Epithelial cell of proximal tubule (primary cell): Measurements from ENCODE around the gene POLD2. TPM values are rescaled to one million over a fixed set of nuclear protein-coding genes. Genes with fewer than 3 reads are reported as not detected.

Experiments
- DNase-seq: peaks from one replicate; pipeline ENCODE4 v3.0.0-alpha.2; 2011; ENCODE audit warnings: low read depth
- H3K4me3 ChIP-seq: 2 replicates; pipeline ENCODE4 v1.5.1; 2011; ENCODE audit warnings: low read depth, mild to moderate bottlenecking, low read length
- total RNA-seq: library from RNA; depleted of rRNA; stranded (reverse); fragments of >200 nt; gene quantifications from 2 replicates; pipeline ENCODE4 v1.2.3, GENCODE V29; 2015
- TF ChIP-seq, protein P1 (sequence below): conservative IDR thresholded peaks from 2 replicates; pipeline ENCODE4 v1.5.1; 2012; ENCODE audit warnings: low read depth, mild to moderate bottlenecking, low read length

The POLD2 gene
- total RNA-seq, 1 donor from 2014 or later: 92.7 TPM

DNA sequence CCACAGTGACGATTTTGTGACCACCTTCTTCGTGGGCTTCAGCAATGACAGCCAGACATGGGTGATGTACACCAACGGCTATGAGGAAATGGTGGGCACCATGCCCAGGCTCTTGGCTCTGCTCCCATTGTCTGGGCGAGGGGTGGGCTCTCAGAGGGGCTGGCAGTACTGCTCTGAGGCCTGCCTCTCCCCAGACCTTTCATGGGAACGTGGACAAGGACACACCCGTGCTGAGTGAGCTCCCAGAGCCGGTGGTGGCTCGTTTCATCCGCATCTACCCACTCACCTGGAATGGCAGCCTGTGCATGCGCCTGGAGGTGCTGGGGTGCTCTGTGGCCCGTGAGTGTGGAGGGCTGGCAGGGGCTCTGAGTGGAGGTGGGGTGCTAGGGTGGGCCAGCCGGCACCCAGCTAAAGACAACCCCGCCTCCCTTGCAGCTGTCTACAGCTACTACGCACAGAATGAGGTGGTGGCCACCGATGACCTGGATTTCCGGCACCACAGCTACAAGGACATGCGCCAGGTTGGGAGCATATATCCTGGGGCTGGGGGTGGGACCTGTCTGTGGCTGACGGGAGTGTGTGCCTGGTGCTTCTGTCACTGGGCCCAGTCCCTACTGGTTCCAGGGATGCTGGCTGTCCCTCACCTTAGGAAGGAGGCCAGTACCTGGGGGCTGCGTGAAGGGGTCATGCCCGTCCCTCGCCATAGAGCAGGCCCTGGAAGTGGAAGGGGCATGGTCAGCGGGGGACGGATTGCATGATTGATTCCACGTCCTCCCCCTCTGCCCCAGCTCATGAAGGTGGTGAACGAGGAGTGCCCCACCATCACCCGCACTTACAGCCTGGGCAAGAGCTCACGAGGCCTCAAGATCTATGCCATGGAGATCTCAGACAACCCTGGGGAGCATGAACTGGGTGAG lies 12.4 kb downstream of the POLD2 start:
- DNase-seq: no peak
- no peak overlapping the region for H3K4me3 ChIP-seq
- TF ChIP-seq, protein P1, sequence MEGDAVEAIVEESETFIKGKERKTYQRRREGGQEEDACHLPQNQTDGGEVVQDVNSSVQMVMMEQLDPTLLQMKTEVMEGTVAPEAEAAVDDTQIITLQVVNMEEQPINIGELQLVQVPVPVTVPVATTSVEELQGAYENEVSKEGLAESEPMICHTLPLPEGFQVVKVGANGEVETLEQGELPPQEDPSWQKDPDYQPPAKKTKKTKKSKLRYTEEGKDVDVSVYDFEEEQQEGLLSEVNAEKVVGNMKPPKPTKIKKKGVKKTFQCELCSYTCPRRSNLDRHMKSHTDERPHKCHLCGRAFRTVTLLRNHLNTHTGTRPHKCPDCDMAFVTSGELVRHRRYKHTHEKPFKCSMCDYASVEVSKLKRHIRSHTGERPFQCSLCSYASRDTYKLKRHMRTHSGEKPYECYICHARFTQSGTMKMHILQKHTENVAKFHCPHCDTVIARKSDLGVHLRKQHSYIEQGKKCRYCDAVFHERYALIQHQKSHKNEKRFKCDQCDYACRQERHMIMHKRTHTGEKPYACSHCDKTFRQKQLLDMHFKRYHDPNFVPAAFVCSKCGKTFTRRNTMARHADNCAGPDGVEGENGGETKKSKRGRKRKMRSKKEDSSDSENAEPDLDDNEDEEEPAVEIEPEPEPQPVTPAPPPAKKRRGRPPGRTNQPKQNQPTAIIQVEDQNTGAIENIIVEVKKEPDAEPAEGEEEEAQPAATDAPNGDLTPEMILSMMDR: no peak

DNA sequence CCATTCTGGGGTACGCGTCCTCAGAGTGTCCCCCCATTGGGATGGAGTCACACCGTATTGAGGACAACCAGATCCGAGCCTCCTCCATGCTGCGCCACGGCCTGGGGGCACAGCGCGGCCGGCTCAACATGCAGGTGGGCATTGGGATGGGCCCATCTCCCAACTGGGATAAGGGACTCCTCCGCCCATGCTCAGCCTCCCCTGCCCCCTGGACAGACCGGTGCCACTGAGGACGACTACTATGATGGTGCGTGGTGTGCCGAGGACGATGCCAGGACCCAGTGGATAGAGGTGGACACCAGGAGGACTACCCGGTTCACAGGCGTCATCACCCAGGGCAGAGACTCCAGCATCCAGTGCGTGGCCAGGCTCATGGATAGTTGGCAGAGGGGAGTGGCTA lies 13.4 kb downstream of the POLD2 start:
- TF ChIP-seq, protein P1: no peak
- no peak overlapping the region for H3K4me3 ChIP-seq
- DNase-seq: no peak

DNA sequence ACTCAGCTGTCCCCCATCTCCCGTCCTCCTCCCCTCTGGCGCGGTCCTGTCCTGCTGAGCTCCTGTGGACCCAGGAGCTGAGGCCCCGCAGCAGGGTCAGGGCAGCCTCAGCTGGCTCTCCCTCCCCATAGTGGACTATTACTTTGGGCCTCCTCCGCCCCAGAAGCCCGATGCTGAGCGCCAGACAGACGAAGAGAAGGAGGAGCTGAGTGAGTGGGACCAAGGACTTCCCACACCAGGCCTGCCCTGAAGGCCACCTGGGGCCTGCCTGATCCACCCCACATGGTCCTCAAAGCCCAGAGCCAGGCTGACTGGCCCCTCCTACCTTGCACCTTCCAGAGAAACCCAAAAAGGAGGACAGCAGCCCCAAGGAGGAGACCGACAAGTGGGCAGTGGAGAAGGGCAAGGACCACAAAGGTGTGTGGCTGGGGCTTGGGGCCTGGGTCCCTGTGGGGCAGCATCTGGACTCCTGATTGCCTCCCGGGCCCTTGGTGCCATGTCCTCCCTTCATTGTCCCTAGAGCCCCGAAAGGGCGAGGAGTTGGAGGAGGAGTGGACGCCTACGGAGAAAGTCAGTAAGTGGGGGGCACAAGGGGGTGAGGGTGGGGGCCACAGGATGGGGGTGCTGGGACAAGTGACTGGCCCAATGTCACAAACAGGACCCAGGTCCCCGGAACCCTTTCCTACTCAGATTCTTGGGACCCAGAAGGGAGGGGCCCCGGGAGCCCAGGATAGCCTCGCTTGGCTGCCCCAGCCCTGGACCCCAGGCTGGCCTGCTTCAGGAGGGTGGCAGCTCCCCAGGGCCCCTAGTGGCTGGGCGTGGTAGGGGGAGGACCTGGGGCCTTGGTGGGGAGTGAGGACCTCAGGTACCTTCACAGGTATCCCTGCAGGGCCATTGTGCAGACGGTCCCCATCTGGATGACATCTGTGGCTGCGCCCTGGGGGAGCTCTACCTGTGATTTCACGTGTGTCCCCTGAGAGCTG lies 14.3 kb downstream of the POLD2 start:
- TF ChIP-seq, protein P1: peak; percentile 3
- H3K4me3 ChIP-seq: no peak overlapping the region
- DNase-seq: no peak

DNA sequence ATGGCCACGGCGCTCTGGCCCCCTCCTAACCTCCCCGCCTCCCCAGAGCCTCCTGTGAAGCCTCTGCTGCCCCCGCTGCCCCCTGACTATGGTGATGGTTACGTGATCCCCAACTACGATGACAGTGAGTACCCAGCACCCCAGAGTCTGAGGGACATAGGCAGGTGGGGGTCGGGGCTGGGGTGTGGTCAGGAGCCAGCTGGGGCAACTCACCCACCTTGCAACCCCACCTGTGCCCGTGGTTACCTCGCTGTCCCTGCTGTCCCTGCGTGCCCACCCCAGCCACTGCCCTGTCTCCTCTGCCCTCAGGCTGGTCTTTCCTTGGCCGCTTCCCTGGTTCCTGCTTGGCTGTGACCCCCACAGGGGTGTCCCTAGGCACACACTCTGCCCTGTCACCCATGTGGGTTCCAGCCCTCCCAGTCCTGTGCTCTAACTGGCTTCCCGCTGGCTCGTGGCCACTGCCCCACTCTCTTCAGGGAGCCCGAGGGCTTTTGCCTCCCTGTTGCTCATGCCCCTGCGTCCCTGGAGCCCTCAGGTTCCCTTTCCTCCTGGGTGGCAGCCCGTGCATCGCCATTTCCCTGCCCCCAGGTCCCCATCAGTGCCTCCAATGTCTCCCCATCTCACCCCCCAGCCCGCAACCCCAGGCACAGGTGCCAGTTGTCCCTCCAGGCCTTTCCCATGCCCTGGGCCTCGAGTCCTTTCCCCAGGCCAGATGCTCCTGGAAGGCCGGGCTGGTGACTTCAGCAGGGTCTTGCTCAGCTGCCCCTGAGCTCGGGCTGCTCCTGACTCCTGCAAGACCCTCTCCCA lies 15.2 kb downstream of the POLD2 start:
- H3K4me3 ChIP-seq: no peak overlapping the region
- DNase-seq: no peak
- TF ChIP-seq, protein P1: no peak

DNA sequence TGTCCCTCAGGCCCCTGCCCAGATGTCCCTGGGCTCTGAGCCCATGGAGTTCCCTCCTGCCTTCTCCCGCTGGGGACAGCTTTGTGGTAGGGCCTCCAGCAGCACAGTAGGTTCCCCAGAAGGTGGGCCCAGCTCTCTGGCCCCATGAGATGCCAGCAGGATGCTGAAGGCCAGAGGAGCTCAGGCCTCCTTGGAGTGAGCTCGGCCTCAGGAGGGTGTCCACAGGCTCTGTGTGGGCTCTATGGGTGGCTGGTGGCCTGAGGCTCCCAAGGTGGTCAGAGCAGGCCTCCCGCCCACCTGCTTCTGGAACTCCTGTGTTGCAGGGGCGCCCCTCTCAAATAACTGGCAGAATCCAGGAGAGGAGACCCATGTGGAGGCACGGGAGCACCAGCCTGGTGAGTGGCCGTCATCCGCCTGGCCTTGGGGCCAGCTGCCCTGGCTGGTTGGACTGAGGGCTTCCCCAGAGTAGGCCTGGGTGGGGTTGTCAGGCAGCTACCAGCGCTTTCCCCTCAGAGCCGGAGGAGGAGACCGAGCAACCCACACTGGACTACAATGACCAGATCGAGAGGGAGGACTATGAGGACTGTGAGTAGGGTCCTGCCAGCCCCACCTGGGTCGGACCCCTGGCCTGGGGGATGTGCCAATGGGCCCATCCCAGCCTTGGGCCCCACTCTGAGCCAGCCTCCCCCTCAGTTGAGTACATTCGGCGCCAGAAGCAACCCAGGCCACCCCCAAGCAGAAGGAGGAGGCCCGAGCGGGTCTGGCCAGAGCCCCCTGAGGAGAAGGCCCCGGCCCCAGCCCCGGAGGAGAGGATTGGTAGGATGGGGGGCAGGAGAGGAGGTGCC lies 16.0 kb downstream of the POLD2 start:
- H3K4me3 ChIP-seq: no peak overlapping the region
- DNase-seq: no peak

More for the DNA sequence above, 16.0 kb downstream of the POLD2 start:
- TF ChIP-seq, protein P1: no peak
